ENCODE data around the gene M1AP.
A peak's percentile ranks its signal among the peaks of the same experiment; 100 is the strongest.

Gene M1AP

DNA sequence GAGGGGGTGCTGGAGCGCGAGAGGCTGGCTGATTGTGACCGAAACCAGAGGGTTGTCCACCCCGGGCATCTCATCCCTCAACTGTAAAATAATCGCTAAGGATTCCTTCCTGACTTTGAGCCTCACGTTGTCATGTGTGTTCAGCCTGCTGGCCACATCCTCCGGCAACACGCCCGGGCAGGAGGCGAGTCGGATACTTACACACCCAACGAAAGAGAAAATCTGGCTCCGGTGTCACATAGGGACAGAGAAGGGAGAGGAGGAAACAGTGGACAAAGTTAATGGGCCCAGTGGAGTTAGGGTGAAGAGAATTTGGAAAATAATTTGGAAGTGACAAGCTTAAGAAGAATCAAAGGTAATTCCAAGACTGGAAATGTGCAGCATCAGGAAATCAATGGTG, 131.5 kb downstream of the M1AP start:
- DNase-seq: no peak

DNA sequence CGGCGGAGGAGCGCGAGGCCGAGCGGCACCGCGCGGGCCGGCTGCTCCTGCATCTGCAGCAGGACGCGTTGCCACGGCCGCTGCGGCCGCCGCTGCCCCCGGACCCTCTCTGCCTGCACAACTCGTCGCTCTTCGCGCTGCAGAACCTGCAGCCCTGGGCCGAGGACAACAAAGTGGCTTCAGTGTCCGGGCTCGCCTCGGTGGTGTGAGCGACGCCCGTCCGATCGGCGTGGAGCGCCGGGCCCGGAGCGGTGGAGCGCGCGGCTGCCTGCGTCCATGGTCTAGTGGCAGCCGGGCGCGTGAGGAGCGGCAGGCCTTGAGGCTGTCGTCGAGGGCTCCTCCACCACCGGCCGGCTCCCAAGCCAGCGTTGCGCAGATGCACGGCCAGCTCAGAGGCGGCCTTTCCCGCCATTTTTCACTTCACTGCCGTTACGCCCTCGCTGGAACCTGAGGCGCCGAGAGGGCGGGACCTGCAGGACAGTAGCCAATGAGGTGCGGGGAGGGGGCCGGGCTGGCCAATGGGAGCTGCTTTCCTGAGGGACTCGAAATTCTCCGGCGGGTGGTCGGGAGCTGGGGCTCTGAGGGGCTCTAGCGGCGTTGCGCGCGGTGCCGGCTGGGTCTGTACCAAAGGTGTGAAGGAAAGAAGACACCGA, 132.0 kb downstream of the M1AP start:
- DNase-seq: peak; percentile 77 to 82

- peak in 1 of 2 donors; percentile 12 for DNase-seq
These were observed 132.7 kb downstream of the M1AP start for GRCh38 chr2:74515271-74515980.

DNA sequence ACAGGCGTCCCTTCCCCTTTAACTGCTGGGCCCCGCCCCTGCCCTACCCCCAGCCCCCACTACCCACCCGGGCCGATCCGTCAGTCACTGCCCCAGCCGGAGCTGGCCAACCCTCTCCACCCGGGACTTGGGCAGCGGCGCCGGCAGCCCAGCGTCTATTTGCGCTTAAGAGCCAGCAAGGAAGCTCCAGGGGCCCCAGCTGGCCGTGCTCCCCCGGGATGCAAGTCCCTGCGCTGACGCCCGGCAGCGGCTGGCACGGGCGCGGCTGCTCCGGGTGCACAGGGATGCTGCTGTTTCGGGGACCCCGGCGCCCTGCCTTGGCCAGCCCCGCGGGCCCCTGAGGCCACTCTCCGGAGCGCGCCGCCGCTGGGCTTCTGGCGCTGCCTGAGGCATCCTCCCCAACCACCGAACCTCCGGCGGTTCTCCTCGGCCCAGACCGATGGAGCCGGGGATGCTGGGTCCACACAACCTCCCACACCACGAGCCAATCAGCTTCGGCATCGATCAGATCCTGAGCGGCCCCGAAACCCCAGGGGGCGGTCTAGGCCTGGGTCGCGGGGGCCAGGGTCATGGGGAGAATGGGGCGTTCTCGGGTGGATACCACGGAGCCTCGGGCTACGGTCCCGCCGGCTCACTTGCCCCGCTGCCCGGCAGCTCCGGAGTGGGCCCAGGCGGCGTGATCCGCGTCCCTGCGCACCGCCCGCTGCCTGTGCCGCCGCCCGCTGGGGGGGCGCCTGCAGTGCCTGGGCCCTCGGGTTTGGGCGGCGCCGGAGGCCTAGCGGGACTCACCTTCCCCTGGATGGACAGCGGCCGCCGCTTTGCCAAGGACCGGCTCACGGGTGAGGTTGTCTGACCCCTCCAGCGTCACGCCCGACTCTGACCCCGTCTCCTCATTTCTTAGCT, 133.5 kb downstream of the M1AP start, which contains the start of gene TLX2:
Gene TLX2 (plus strand): TSS at position 83 of the 903 bp plus-strand sequence. CDS start 357 bp downstream, at position 440.
- no peak for DNase-seq

DNA sequence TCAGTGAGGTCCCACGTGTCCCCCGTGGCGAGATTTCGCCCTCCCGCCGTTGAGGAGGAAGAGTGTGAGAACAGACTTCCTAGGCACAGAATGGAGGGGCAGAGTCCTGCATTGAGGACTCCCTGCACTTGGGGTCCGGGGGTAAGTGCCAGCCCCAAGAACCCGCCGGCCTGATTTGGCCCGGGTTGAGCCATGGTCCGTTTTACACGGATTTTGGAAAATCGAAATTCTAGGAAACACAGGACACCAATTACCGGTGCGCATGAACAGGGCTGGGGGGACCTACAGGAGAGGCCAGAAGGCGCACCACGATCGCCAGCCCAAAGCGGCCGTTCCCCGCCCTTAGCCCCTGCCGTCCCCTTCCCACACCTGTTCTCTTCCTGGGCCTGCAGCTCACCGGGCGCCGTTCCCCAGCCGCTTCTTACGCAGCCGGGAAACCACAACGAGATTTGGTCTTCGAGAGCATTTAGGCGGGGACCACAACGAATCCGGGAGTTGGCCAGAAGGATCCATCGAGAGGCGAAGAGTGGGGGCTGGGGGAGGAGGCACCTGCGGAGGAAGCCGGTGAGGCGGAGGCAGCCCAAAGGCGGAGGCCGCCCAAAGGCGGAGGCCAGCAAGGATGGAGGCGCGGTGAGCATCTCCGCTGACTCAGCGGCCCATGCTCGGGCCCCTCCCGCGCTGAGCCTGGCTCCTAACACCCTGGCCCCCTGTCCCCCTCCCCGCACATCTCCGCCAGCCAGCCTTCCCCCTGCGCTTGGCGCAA, 134.3 kb downstream of the M1AP start:
- peak in 1 of 2 donors; percentile 33 for DNase-seq

- no peak for DNase-seq
These were observed 135.2 kb downstream of the M1AP start for GRCh38 chr2:74512744-74513604.

DNA sequence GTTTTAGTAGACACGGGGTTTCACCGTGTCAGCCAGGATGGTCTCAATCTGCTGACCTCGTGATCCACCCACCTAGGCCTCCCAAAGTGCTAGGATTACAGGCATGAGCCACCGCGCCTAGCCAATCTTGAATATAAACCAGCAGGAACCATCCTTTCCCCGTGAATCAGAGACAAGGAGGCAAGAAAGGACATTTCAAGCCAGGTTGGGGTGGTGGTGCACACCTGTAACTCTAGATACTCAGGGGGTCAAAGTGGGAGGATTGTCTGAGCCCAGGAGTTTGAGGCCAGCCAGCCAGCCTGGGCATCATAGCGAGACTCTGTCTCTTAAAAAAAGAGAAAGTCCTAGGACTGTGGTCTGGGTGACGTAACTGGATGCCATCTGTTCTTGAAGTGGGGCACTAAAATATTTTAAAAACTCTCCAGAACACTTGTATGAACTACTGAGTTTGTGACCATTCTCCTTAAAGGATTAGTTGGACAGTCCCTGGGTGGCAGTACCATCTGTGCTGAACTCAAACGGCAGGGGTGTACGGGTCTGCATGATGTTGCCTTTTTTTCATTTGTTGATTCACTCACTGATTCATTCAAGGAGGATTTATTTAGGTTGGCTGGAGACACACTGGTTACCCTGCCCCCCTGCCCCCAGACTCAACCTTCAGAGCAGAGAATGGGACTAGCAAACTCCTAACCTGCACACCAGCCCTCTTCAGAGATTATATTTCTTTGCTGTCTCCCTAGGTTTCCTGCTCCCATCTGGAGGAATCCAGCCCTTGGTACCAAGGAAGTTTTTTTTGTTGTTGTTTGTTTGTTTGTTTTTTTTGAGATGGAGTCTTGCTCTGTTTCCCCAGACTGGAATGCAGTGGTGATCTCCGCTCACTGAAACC, 136.8 kb downstream of the M1AP start:
- no peak for DNase-seq

DNA sequence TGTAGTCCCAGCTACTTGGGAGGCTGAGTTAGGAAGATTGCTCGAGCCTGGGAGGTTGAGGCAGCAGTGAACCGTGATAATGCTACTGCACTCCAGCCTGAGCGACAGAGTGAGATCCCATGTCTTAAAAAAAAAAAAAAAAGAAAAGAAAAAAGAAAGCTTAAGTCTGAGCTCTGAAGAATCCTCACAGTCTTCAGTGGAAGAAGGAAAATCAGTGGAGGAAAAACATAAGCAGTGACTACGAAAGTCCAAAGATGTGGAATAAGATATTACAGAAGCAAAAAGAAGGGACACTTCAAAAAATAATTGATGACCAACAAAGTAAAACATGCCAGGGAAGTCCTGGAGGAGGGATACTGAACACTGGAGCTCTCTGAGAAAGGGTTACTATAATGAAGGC, 137.9 kb downstream of the M1AP start:
- no peak for DNase-seq

GRCh38 chr2:74507926-74508520, 140.1 kb downstream of the M1AP start:
- peak in 1 of 2 donors; percentile 28 for DNase-seq
